ENCODE data around the gene TRAF3IP1.
"Not testable (repeated sequence)": the region's sequence is repeated elsewhere in the genome, so short reads cannot be mapped to it uniquely, and the experiment has no call there.

The TRAF3IP1 gene

DNA sequence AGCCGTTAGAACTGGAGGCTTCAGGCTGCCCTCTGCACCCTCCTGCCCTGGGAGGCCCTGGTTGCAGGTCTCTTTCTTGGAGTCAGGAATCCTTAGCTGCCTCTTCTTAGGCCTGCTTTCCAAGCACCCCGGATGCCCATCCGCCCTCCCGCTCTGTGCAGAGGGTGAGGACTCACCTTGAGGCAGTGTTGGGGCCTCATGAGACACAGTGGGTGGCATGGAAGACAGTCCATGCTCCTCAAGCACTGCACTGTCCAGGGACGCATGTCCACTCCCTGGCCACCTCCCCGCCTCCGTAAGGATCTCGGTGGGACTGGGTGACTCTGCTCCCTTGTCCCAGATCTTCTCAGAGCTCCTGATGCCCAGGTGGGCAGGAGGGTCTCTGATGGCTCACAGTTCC lies 5.7 kb upstream of the TRAF3IP1 start:
- Histone ChIP-seq H2AFZ (no peak overlapping the region), H3K36me3 (ENCODE audit: control insufficient read depth, insufficient read depth, low read length) (no peaks in the 10 kb centered on the region), H3K9me3 (ENCODE audit: control insufficient read depth, low read length) (no peaks in the 10 kb centered on the region), H3K27me3 (ENCODE audit: control insufficient read depth, insufficient read depth, low read length) (no peaks in the 10 kb centered on the region), H3K9ac (no peak overlapping the region), H3K4me3 (ENCODE audit: low read depth, low read length) (no peak overlapping the region), H3K4me1 (peaks cover under 1% of the 10 kb centered on the region), H3K79me2 (no peaks in the 10 kb centered on the region), H3K4me2 (ENCODE audit: low read length) (no peak overlapping the region), H3K27ac (no peak overlapping the region)
- TF ChIP-seq, protein P1, sequence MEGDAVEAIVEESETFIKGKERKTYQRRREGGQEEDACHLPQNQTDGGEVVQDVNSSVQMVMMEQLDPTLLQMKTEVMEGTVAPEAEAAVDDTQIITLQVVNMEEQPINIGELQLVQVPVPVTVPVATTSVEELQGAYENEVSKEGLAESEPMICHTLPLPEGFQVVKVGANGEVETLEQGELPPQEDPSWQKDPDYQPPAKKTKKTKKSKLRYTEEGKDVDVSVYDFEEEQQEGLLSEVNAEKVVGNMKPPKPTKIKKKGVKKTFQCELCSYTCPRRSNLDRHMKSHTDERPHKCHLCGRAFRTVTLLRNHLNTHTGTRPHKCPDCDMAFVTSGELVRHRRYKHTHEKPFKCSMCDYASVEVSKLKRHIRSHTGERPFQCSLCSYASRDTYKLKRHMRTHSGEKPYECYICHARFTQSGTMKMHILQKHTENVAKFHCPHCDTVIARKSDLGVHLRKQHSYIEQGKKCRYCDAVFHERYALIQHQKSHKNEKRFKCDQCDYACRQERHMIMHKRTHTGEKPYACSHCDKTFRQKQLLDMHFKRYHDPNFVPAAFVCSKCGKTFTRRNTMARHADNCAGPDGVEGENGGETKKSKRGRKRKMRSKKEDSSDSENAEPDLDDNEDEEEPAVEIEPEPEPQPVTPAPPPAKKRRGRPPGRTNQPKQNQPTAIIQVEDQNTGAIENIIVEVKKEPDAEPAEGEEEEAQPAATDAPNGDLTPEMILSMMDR (IDR thresholded peaks at IDR 0.05), result no peak

DNA sequence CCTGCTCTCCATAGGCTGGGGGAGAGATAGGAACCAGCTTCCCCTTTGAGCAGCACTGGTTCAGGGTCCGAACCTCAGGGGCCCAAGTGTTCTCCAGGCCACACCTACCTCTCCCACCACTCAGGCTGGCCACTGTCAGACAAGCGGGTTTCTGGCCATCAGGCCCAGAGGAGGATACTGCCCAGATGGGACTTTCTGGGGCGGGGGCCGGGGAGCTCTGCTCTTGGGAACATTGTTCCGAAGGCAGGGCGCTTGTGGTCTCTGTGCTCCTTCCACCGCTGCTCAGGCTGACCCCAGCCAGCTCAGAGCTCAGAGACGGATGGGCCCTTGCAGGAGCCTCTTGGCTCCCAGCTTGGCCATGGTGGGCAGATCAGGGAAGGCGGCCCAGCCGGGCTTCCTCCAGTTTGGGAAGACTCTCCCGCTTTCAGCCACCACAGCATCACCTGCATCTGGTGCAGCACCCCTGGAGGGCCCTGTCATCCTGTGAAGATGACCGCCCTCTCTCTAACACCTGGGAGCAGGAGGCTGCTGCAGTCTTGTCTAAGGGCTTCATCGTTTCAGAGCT lies 5.2 kb upstream of the TRAF3IP1 start:
- no peak overlapping the region for H3K9ac ChIP-seq
- H3K27ac ChIP-seq, result no peak overlapping the region
- no peak overlapping the region for H3K4me3 ChIP-seq (ENCODE audit: low read depth, low read length)
- no peak overlapping the region for H2AFZ ChIP-seq
- no peaks in the 10 kb centered on the region for H3K9me3 ChIP-seq (ENCODE audit: control insufficient read depth, low read length)
- no peaks in the 10 kb centered on the region for H3K36me3 ChIP-seq (ENCODE audit: control insufficient read depth, insufficient read depth, low read length)
- peaks cover 4% of the 10 kb centered on the region for H3K4me1 ChIP-seq
- TF ChIP-seq, protein P1 (IDR thresholded peaks at IDR 0.05), result no peak
- H3K27me3 ChIP-seq (ENCODE audit: control insufficient read depth, insufficient read depth, low read length), result no peaks in the 10 kb centered on the region
- H3K79me2 ChIP-seq, result no peaks in the 10 kb centered on the region
- H3K4me2 ChIP-seq (ENCODE audit: low read length), result no peak overlapping the region

DNA sequence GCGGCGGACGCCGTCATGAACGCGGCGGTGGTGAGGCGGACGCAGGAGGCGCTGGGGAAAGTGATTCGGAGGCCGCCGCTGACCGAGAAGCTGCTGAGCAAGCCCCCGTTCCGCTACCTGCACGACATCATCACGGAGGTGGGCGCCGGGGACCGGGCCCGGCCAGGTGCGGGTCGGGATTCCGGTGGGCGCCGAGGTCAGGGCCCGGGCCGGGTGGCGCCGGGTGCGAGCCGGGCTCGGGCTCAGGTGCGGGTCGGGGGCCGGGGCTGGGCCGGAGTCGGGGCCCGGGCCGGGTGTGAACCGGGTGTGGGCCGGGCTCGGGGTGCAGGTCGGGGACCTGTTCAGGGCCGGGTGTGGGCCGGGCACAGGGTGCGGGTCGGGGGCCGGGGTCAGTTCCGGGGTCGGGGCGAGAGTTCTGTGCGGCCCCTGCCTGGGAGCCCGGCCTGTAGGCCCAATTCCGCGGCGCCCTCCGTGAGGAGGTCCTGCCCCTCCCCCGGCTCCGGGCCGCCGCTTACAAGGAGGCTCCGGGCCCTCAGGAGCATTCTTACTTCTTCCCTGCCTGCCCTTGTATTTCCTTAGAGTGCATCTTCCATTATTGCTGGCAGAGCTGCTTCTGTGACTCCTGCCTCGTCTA lies 447 bp downstream of the TRAF3IP1 start:
- H3K79me2 ChIP-seq, result no peaks in the 10 kb centered on the region
- peak overlapping the region; percentile 8 for H3K9ac ChIP-seq
- no peaks in the 10 kb centered on the region for H3K9me3 ChIP-seq (ENCODE audit: control insufficient read depth, low read length)
- no peak overlapping the region for H2AFZ ChIP-seq
- peak overlapping the region; percentile 79 for H3K4me2 ChIP-seq (ENCODE audit: low read length)
- H3K27me3 ChIP-seq (ENCODE audit: control insufficient read depth, insufficient read depth, low read length), result no peaks in the 10 kb centered on the region
- TF ChIP-seq, protein P1 (IDR thresholded peaks at IDR 0.05), result no peak
- H3K36me3 ChIP-seq (ENCODE audit: control insufficient read depth, insufficient read depth, low read length), result no peaks in the 10 kb centered on the region
- peak overlapping the region; percentile 53 for H3K4me3 ChIP-seq (ENCODE audit: low read depth, low read length)
- peaks cover 16% of the 10 kb centered on the region for H3K4me1 ChIP-seq
- peak overlapping the region; percentile 29 for H3K27ac ChIP-seq

DNA sequence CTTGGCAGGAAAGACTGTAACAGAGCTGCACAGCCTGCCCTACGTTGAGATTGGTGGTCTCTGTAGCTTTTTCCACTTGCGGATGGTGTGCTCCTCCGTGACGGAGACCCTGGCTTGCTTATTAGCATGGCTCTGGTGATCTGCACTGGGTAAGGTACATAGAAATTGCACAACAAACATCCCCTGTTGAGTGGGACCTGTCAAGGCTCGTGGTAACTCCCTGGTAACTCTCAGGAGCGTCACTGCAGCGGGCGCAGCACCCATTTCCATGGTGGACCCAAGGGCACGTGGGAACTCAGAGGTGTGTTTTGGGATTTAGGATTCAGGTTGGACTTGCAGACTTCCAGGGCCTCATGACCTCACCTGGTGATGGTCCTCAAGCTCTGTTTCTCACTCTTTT lies 1.1 kb downstream of the TRAF3IP1 start:
- H3K9ac ChIP-seq, result peak overlapping the region; percentile 8
- no peaks in the 10 kb centered on the region for H3K36me3 ChIP-seq (ENCODE audit: control insufficient read depth, insufficient read depth, low read length)
- H3K27ac ChIP-seq, result peak overlapping the region; percentile 29
- H3K4me1 ChIP-seq, result peaks cover 21% of the 10 kb centered on the region
- no peaks in the 10 kb centered on the region for H3K27me3 ChIP-seq (ENCODE audit: control insufficient read depth, insufficient read depth, low read length)
- no peak overlapping the region for H2AFZ ChIP-seq
- no peaks in the 10 kb centered on the region for H3K9me3 ChIP-seq (ENCODE audit: control insufficient read depth, low read length)
- TF ChIP-seq, protein P1 (IDR thresholded peaks at IDR 0.05), result no peak
- peaks cover 2% of the 10 kb centered on the region for H3K79me2 ChIP-seq
- peak overlapping the region; percentile 79 for H3K4me2 ChIP-seq (ENCODE audit: low read length)
- peak overlapping the region; percentile 53 for H3K4me3 ChIP-seq (ENCODE audit: low read depth, low read length)

DNA sequence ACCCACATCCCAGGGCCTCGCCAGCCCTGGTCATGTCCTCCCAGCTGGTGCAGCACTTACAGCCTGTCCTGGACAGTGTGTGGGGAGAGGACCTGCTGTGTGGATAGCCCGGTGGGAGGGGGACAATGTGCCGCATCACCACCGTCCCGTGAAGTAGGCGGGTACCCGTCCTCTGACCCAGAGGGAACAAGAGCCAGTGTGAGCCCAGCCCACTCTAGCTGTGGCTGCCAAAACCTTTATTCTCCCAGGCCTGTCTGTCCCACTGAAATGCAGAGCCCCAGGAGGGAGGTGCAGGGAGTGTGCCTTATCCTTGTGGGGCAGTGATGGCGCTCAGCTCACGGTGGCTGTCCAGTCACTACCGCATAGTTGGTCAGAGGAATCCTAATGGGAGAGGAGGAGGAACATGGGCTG lies 1.7 kb downstream of the TRAF3IP1 start:
- Histone ChIP-seq H2AFZ (no peak overlapping the region), H3K9me3 (ENCODE audit: control insufficient read depth, low read length) (no peaks in the 10 kb centered on the region), H3K27me3 (ENCODE audit: control insufficient read depth, insufficient read depth, low read length) (no peaks in the 10 kb centered on the region), H3K27ac (no peak overlapping the region), H3K4me1 (peaks cover 22% of the 10 kb centered on the region), H3K36me3 (ENCODE audit: control insufficient read depth, insufficient read depth, low read length) (no peaks in the 10 kb centered on the region), H3K79me2 (peaks cover 5% of the 10 kb centered on the region), H3K4me3 (ENCODE audit: low read depth, low read length) (no peak overlapping the region), H3K4me2 (ENCODE audit: low read length) (no peak overlapping the region), H3K9ac (no peak overlapping the region)
- TF ChIP-seq, protein P1 (IDR thresholded peaks at IDR 0.05), result no peak

DNA sequence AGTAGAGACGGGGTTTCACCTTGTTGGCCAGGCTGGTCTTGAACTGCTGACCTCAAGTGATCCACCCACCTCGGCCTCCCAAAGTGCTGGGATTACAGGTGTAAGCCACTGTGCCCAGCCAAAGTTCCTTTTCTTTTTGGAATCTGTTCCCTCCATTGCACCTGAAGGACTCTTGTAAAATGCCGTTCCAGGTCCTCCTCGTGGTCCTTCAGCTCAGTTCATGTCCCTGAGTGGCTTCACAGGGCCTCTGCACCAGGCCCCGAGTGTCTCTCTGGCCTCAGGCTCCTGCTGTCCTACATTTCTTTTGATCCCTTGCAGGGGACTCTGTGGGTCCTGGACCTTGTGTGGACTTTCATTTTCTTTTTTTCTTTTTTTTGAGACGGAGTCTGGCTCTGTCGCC lies 3.9 kb downstream of the TRAF3IP1 start:
- not testable (repeated sequence) for H3K27ac ChIP-seq

More for the DNA sequence above, 3.9 kb downstream of the TRAF3IP1 start:
- Histone ChIP-seq H3K79me2 (peaks cover 13% of the 10 kb centered on the region), H3K4me1 (peaks cover 22% of the 10 kb centered on the region)
- H3K4me2 ChIP-seq (ENCODE audit: low read length); H3K27me3 ChIP-seq (ENCODE audit: control insufficient read depth, insufficient read depth, low read length); H3K9me3 ChIP-seq (ENCODE audit: control insufficient read depth, low read length); H3K4me3 ChIP-seq (ENCODE audit: low read depth, low read length); H3K36me3 ChIP-seq (ENCODE audit: control insufficient read depth, insufficient read depth, low read length); H2AFZ ChIP-seq; H3K9ac ChIP-seq: not testable (repeated sequence)

Measured in parathyroid adenoma (tissue), 2 donors.